ENCODE results near the gene TTLL11. TPM values are rescaled to one million over a fixed set of nuclear protein-coding genes. Genes with fewer than 3 reads are reported as not detected.

Gene TTLL11
- total and polyA plus RNA-seq, 8 donors = 5.4 to 11.6 (median 9.5) TPM

GRCh38 chr9:121833061-121833460, 260.0 kb downstream of the TTLL11 start:
- no peaks in the 10 kb centered on the region for H3K4me1 ChIP-seq
- H3K27me3 ChIP-seq = no peaks in the 10 kb centered on the region
- no peak for ATAC-seq
- no peak overlapping the region for H3K4me3 ChIP-seq
- H3K27ac ChIP-seq = no peak overlapping the region
- no peak for TF ChIP-seq CTCF (IDR thresholded peaks at IDR 0.05)
- no peaks in the 10 kb centered on the region for H3K36me3 ChIP-seq
- DNase-seq = no peak
- no peaks in the 10 kb centered on the region for H3K9me3 ChIP-seq
- intact Hi-C loops (cut with DNase I) = no loop called here

- no peak overlapping the region for H3K4me3 ChIP-seq
- no peak overlapping the region for H3K27ac ChIP-seq
- no peaks in the 10 kb centered on the region for H3K9me3 ChIP-seq
- no peaks in the 10 kb centered on the region for H3K4me1 ChIP-seq
- no peaks in the 10 kb centered on the region for H3K27me3 ChIP-seq
- TF ChIP-seq CTCF (IDR thresholded peaks at IDR 0.05) = no peak
- no peaks in the 10 kb centered on the region for H3K36me3 ChIP-seq
- intact Hi-C loops (cut with DNase I) = no loop called here
- ATAC-seq (no peak), DNase-seq (no peak)
These were observed 261.2 kb downstream of the TTLL11 start for GRCh38 chr9:121831869-121832268.

GRCh38 chr9:121830441-121831140, 262.5 kb downstream of the TTLL11 start:
- Histone ChIP-seq H3K36me3 (no peaks in the 10 kb centered on the region), H3K9me3 (no peaks in the 10 kb centered on the region), H3K27ac (no peak overlapping the region), H3K4me3 (no peak overlapping the region), H3K4me1 (no peaks in the 10 kb centered on the region), H3K27me3 (no peaks in the 10 kb centered on the region)
- intact Hi-C loops (cut with DNase I) = no loop called here
- no peak for TF ChIP-seq CTCF (IDR thresholded peaks at IDR 0.05)
- DNase-seq (no peak), ATAC-seq (no peak)

- Histone ChIP-seq H3K36me3 (no peaks in the 10 kb centered on the region), H3K27ac (no peak overlapping the region), H3K4me1 (no peaks in the 10 kb centered on the region), H3K27me3 (no peaks in the 10 kb centered on the region), H3K9me3 (no peaks in the 10 kb centered on the region), H3K4me3 (no peak overlapping the region)
- ATAC-seq = no peak
- no peak for DNase-seq
- no peak for TF ChIP-seq CTCF (IDR thresholded peaks at IDR 0.05)
- intact Hi-C loops (cut with DNase I) = no loop called here
These were observed 265.7 kb downstream of the TTLL11 start for GRCh38 chr9:121827251-121827967.

- ATAC-seq (no peak), DNase-seq (no peak)
- H3K27me3 ChIP-seq = no peaks in the 10 kb centered on the region
- intact Hi-C loops (cut with DNase I) = no loop called here
- TF ChIP-seq CTCF (IDR thresholded peaks at IDR 0.05) = no peak
- H3K4me3 ChIP-seq = no peak overlapping the region
- H3K4me1 ChIP-seq = no peaks in the 10 kb centered on the region
- no peaks in the 10 kb centered on the region for H3K9me3 ChIP-seq
- no peak overlapping the region for H3K27ac ChIP-seq
- no peaks in the 10 kb centered on the region for H3K36me3 ChIP-seq
These were observed 266.4 kb downstream of the TTLL11 start for GRCh38 chr9:121826711-121827110.
